GM10248 (cell line): ENCODE results near the gene ZNF740.
"Not testable (repeated sequence)": the region's sequence is repeated elsewhere in the genome, so short reads cannot be mapped to it uniquely, and the experiment has no call there.

Experiments used
- CTCF ChIA-PET: fragments of 300-600 bp; sonication (Branson Sonifier 250); formaldehyde crosslinking; extraction: SDS; loops from one replicate; lab custom pipeline; 2021; ENCODE audit warnings: antibody characterized with exemption; lab: Yijun Ruan, JAX
- POLR2A ChIA-PET: fragments of 350-650 bp; sonication (Branson Sonifier 250); formaldehyde crosslinking; extraction: SDS; loops from one replicate; lab custom pipeline; 2020; ENCODE audit warnings: antibody characterized with exemption; lab: Yijun Ruan, JAX
- DNase-seq: peaks from one replicate; pipeline ENCODE4 v3.0.0; 2012; ENCODE audit errors: extremely low spot score
- TF ChIP-seq, protein P1 (sequence below): IDR thresholded peaks from 2 replicates; pipeline ENCODE4 v1.5.1; 2012; ENCODE audit warnings: mild to moderate bottlenecking, low read depth; ENCODE audit errors: extremely low read depth, missing control alignments, control extremely low read depth

Gene ZNF740

DNA sequence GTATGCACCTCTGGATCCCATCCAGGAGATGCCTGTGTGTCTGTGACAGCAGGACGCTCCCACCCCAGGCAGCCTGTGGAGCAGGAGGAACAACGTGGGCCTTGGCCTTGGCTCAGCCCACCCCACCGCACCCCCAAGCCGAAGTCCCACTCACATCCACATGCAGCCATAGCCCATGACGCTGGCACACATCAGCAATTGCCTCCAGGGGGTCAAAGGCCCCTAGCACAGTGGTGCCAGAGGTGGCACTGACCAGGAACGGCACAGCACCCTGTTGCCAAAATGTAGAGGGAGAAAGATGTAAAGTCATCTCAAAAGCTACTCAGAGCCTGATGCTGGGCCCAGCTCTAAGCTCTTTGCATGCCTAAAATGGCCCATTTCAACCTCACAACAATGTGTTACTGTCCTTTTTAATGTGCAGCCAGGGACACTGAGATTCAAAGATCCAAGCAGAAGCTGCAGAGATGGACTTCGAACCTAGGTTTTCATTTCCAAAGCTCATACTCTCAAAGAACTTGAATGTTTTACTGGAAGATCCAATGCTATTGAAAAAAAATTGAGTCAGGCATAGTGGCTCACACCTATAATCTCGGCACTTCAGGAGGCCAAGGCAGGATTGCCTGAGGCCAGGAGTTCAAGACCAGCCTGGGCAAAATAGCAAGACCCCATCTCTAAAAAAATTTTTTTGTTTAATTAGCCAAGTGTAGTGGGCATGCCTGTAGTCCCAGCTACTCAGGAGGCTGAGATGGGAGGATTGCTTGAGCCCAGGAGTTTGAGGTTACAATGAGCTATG lies 19.2 kb upstream of the ZNF740 start:
- no peak for DNase-seq
- TF ChIP-seq, protein P1, sequence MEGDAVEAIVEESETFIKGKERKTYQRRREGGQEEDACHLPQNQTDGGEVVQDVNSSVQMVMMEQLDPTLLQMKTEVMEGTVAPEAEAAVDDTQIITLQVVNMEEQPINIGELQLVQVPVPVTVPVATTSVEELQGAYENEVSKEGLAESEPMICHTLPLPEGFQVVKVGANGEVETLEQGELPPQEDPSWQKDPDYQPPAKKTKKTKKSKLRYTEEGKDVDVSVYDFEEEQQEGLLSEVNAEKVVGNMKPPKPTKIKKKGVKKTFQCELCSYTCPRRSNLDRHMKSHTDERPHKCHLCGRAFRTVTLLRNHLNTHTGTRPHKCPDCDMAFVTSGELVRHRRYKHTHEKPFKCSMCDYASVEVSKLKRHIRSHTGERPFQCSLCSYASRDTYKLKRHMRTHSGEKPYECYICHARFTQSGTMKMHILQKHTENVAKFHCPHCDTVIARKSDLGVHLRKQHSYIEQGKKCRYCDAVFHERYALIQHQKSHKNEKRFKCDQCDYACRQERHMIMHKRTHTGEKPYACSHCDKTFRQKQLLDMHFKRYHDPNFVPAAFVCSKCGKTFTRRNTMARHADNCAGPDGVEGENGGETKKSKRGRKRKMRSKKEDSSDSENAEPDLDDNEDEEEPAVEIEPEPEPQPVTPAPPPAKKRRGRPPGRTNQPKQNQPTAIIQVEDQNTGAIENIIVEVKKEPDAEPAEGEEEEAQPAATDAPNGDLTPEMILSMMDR = no peak
- POLR2A ChIA-PET = no interaction called here
- CTCF ChIA-PET = interaction anchor here (0.7 to 7.6 kb wide), 21 partner anchors 16 to 191 kb away, joined by 3 to 147 read pairs (median 11); partner anchors contain the start of genes AAAS, CSAD, ESPL1 and IGFBP6

DNA sequence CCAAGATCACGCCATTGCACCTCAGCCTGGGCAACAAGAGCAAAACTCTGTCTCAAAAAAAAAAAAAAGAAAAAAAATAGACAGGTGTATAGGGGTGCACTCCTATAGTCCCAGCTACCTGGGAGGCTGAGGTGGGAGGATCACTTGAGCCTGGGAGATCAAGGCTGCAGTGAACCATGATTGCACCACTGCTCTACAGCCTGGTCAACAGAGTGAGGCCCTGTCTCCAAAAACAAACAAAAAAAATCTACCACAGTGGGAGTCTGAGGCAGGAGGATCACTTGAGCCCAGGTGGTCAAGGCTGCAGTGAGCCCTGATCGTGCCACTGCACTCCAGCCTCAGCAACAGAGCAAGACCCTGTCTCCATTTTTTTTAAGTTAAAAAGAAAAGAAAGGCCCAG lies 17.5 kb upstream of the ZNF740 start:
- DNase-seq, POLR2A ChIA-PET: not testable (repeated sequence)
- CTCF ChIA-PET = interaction anchor here (1.2 to 7.6 kb wide), 5 partner anchors 9 to 199 kb away, joined by 3 to 147 read pairs (median 6); partner anchors contain the start of genes CSAD and ZNF740

DNA sequence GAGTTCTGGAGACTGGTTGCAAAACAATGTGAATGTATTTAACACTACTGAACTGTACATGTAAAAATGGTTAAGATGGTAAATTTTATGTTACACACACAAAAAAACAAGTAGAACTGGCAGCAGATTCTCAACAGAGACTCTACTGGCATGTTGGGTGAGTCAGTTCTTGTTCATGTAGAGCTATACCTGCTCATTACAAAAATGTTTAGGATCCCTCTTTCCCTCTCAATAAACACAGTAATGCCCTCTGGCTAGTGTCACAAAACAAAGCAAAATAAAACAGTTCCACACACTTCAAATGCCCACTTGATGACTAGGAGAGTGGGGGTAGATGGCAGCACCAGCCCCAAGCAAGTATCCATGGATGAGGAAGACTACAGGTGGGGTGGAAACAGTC lies 13.7 kb upstream of the ZNF740 start:
- TF ChIP-seq, protein P1 = no peak
- CTCF ChIA-PET = interaction anchor here (0.9 kb wide), 1 partner anchor 101 kb away, joined by 4 read pairs; no protein-coding TSS in a partner anchor
- POLR2A ChIA-PET = no interaction called here
- DNase-seq = no peak

DNA sequence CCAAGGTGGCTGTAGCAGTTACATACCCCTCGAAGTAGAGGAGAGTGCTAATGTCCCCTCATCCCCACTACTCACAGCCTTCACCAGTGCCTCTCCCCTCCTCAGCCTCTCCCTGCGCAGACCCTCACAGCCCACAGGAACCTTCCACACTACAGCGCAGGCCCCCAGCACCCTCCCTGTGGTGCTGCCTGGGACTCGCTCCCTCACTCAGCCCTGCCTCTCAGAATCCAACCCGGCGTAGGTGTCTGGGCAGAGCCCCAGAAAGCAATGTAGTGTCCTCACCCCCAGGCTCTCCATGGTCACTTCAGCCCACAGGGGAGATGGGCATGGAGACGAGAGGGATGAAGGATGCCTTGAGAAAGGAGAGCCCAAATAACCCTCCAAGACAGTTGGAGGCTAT lies 10.9 kb upstream of the ZNF740 start:
- ChIA-PET CTCF (interaction anchor here (2.5 to 16.2 kb wide), 2 partner anchors 9 to 104 kb away, joined by 6 to 147 read pairs; no protein-coding TSS in a partner anchor), POLR2A (no interaction called here)
- TF ChIP-seq, protein P1 = no peak
- DNase-seq = no peak

DNA sequence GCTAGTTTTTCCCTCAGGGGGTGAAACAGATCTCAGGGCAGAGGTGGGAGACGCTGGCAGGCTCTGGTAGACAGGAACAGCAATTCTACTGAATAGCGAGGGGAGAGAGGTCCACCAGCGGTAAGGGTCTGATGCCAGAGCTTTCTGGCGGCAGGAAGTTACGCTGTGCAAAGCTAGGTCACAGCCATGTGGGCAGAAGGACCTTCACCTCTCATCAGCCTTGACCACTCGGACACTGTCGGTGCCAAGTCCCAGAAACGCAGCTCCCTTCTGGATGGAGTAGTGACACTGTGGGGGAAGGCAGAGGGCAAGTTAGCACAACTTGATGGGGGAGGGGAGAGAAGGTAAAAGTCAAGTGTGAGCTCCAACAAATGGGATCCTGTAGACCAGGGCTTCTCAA lies 10.3 kb upstream of the ZNF740 start:
- ChIA-PET POLR2A (interaction anchor here (0.6 to 0.7 kb wide), 3 partner anchors 15 to 285 kb away, joined by 3 to 4 read pairs (median 4); no protein-coding TSS in a partner anchor), CTCF (interaction anchor here (1.1 to 16.2 kb wide), 4 partner anchors 10 to 105 kb away, joined by 3 to 147 read pairs (median 6); no protein-coding TSS in a partner anchor)
- TF ChIP-seq, protein P1 = no peak
- DNase-seq = no peak

DNA sequence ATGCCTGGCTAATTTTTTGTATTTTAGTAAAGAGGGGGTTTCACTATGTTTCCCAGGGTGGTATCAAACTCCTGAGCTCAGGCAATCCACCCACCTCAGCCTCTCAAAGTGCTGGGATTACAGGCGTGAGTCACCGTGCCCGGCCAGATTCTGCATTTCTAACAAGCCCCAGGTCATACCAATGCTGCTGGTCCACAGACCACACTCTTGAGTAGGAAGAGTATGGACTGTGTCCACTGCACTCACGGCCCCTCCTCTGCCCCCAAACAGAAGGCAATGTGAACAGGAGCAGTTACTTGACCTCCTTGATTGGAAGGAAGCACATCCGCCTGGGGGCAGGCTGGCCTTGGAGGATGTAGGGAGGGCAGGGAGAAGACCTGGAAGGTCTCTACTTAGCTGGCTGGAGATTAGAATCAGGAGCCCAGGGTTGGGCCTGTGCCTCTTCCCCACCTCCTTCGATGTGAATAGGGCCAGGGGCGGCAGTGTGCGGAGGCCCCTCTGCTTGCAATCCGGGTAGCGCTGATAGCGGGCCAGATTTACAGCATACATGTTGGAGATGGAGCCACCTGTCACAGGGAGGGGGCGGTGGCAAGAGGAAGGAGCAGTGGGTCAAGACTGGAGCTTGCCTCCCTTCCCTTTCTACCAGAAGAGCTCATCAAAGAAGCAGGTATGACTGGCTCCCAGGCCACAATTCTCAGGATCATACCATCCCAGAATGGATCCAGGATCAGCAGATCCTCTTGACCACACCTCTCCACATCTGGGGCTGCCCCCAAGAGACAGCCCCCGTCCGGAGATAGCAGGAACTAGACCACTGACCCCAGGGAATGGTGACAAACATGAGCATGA lies 9.4 kb upstream of the ZNF740 start:
- ChIA-PET POLR2A (interaction anchor here (0.6 kb wide), 1 partner anchor 16 kb away, joined by 4 read pairs; no protein-coding TSS in a partner anchor), CTCF (interaction anchor here (1.1 to 16.2 kb wide), 7 partner anchors 11 to 150 kb away, joined by 3 to 147 read pairs (median 5); partner anchors contain the start of gene AAAS)
- TF ChIP-seq, protein P1 = no peak
- DNase-seq = no peak
